ENCODE results near the gene TEX19.

Gene TEX19

DNA sequence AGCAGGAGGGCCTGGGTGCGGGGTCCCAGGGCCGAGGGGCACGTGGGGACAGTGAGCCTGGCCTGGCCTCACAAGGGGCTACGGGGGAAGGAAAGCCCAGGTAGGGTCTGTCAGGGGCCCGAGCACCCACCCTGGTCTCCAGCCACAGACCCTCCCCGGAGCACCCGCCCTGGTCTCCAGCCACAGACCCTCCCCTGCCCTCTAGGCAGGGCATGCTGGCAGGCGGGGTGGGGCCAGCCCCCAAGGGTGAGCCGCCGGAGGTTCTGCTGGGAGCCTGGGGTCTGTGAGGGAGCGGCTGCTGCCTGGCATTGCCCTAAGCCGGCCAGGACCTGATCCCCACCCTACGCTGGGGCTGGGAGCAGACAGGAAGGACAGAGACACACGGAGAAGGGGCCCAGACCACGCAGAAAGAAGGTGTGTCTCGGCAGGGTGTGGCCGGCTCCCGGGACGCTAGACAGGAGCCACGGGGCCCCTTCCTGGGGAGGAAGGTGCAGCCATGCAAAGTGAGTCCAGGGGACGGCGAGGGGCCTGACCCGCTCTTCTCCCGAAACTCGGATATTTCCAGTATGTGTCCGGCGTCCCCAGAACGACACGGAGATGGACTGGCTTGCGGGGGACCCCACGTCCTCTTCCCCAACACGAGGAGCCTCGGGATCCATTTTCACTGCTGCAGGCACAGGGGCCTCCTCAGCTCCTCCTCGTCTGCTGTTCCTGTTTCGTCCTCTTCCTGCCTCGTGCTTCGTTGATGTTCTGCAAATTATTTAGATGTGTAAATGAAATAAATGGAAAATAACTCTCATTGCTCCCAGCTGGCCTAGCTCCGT lies 28.0 kb downstream of the TEX19 start:
- no peak for DNase-seq (ENCODE audit: low read depth)
- no peak for TF ChIP-seq CTCF (conservative IDR thresholded peaks at IDR 0.05; ENCODE audit: low read depth, low read length)
- H3K4me3 ChIP-seq (ENCODE audit: low read depth, low read length): no peak overlapping the region

DNA sequence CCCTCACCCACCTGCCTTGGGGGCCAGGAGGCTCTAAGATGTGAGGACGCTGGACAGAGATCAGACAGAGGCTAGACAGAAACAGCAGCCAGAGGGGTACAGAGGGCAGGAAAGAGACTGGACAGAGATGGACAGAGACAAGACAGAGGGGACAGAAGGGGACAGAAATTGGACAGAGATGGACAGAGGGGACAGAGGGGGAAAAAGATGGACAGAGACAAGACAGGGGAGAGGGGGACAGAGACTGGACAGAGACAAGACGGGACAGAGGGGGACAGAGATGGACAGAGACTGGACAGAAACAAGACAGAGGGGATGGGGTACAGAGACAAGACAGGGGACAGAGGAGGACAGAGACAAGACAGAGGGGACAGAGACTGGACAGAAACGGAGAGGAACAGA lies 28.7 kb downstream of the TEX19 start:
- TF ChIP-seq CTCF (conservative IDR thresholded peaks at IDR 0.05; ENCODE audit: low read depth, low read length): no peak
- no peak for DNase-seq (ENCODE audit: low read depth)
- H3K4me3 ChIP-seq (ENCODE audit: low read depth, low read length): no peak overlapping the region

- H3K4me3 ChIP-seq (ENCODE audit: low read depth, low read length): no peak overlapping the region
- TF ChIP-seq CTCF (conservative IDR thresholded peaks at IDR 0.05; ENCODE audit: low read depth, low read length): no peak
- no peak for DNase-seq (ENCODE audit: low read depth)
These were observed 29.3 kb downstream of the TEX19 start for GRCh38 chr17:82388223-82388921.

GRCh38 chr17:82388922-82389283 lies 29.9 kb downstream of the TEX19 start:
- TF ChIP-seq CTCF (conservative IDR thresholded peaks at IDR 0.05; ENCODE audit: low read depth, low read length): no peak
- DNase-seq (ENCODE audit: low read depth): no peak
- H3K4me3 ChIP-seq (ENCODE audit: low read depth, low read length): no peak overlapping the region

GRCh38 chr17:82389379-82389778 lies 30.3 kb downstream of the TEX19 start:
- no peak overlapping the region for H3K4me3 ChIP-seq (ENCODE audit: low read depth, low read length)
- no peak for TF ChIP-seq CTCF (conservative IDR thresholded peaks at IDR 0.05; ENCODE audit: low read depth, low read length)
- DNase-seq (ENCODE audit: low read depth): no peak

DNA sequence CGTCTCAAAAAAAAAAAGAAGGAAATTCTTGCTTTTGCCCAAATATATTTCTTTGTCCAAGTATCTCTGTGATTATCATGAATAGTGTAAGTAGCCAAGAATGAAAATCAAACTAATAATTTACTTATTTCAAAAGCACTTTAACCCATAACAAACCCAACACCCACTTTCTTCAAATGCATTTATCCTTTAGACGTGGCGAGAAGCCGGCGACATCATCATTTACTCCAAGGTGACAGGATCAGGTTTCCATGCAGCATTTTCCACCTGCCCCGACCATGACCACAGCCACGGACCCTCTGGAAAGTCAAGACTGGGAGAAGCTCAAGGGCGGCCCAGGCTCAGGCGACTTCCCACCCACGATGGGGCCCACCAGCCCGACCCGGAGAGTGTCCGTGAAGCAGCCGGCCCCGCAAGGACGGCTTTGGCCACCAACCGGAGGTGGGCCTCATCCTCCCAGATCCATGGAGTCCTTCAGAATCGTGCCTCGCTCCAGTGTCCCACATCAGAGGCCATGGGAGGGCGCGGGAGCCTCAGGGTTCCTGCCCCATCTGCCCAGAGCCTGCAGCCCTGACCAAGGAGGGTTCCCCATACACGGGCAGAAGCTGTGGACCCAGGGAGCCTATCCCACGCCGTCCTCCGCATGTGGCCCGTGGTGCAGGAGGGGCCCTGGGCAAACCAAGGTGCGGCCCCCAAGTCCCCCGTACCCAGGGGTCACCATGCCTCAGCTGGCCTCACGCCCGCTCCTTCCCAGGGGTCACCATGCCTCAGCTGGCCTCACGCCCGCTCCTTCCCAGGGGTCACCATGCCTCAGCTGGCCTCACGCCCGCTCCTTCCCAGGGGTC lies 31.2 kb downstream of the TEX19 start:
- DNase-seq (ENCODE audit: low read depth): no peak
- H3K4me3 ChIP-seq (ENCODE audit: low read depth, low read length): no peak overlapping the region
- no peak for TF ChIP-seq CTCF (conservative IDR thresholded peaks at IDR 0.05; ENCODE audit: low read depth, low read length)
